ENCODE data around the gene RYR3.

RYR3 gene

DNA sequence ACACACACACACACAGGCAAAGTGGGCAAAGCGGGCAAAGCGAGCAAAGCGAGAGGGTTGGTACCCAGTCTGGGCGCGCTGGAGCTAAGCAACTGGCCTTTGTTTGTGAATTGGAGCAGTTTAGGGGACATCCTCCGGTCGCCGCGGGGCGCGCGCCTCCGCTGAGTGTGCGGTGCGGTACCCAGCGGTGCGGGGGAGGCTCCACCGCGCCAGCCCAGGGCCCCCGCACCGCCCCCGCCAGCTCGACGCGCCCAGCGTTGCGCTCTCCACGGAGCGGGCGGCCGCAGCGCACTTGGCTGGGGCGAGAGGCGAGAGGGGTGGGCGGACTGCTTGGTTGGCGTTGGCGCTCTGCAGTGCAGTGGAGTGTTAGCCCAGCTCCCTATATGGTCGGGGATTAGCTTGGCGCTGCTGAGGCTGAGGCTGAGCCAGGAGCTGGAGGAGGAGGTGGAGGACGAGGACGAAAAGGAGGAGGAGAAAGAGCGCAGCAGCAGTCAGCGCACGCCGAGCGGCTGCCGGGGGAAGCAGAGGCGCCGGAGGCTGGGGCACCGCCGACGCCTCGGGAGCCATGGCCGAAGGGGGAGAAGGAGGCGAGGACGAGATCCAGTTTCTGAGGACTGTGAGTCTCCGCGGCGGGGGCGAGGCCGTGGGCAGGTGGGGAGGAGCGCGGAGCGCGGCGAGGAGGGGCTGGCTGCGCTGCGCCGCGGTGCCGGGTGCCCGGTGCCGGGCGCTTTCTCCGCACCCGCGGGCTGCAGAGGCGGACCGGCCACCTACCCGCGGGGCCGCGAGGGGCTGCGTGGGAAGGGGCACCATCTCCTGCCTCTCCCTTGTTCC is at the start of gene RYR3:
Gene RYR3, plus strand, starts transcription at position 487 of the 831 bp plus-strand sequence. Its CDS starts 79 bp downstream, at position 566.
- DNase-seq (ENCODE audit: low read depth in 4 of 4, low spot score in 1 of 4): no peak

GRCh38 chr15:33262306-33262705 is 48.5 kb upstream of the RYR3 start:
- DNase-seq (ENCODE audit: low read depth in 4 of 4, low spot score in 1 of 4): no peak

- no peak for DNase-seq (ENCODE audit: low read depth in 4 of 4, low spot score in 1 of 4)
Measured at GRCh38 chr15:33277689-33278088, 33.1 kb upstream of the RYR3 start.

GRCh38 chr15:33278816-33279612 is 31.8 kb upstream of the RYR3 start:
- DNase-seq (ENCODE audit: low read depth in 4 of 4, low spot score in 1 of 4): no peak

GRCh38 chr15:33279613-33280205 is 31.1 kb upstream of the RYR3 start:
- DNase-seq (ENCODE audit: low read depth in 4 of 4, low spot score in 1 of 4): no peak

DNA sequence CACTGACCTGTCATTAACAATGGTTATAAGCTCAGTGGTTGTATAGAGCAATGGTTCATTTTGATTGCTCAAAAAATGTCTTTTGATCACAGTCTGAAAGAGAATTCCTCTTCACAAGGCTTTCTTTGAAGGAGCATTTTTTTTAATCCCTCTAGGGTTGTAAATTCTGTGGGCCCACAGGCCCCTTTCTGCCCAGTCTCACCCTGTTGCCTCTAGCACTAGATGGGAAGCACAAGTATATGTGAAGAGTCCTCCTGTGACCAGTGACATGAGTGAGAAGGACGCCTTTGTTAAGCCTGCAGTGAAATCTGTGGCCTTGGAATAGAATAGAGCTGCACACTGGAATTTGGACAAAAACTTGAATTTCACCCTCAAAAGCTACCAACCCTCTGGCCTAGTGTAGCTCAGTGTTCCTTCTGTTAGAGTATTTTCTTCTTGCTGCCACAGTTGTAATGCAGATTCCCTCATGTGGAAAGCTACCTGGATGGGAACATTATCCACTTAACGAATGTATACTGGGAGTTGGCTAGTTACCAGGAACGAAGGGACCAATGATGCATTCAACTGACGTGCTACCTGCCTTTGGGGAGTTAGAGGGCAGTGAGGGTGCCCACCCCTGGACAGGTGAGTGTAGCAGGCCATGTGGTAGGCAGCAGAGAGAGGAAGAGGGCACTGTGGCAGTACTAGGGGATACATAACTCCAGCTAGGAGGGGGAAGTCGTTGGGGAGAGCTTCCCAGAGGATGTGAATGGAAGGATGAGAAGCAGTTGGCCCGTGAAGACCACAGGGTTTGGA is 28.3 kb upstream of the RYR3 start:
- no peak for DNase-seq (ENCODE audit: low read depth in 4 of 4, low spot score in 1 of 4)

DNA sequence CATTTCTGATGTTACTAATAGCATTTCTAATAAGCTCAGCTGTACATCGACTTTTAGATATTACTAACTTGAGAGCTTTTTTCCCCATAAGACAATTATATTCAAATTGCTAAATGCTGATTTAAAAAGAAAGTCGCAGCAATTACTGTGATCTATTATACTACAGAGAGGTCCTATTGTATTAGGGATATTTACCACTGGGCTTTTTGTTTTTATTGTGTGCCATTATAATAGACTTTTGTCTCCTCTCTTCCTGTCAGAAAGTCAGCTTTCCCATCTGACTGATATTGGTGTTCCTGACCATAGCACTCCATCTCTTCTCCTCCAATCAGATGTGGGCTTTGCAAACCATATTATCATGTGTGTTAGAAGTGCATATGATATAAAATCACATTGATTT is 27.2 kb upstream of the RYR3 start:
- no peak for DNase-seq (ENCODE audit: low read depth in 4 of 4, low spot score in 1 of 4)

DNA sequence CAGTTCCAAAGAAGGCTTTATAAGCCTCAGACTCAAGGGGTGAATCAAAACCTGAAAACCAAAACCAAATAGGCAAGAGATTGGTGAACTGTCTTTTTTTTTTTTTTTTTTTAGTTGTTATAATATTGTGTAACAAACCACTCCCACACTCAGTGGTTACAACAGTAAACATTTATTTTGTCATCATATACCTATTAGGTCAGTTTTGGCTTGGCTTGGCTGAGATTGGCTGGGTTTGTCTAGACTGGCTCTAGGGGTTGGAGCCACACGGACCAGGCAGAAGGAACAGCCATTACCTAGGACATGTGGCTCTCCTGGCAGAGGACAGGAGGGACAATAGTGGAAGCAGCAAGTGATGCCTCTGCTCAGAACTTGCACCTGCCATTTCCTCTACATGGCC is 26.4 kb upstream of the RYR3 start:
- DNase-seq (ENCODE audit: low read depth in 4 of 4, low spot score in 1 of 4): no peak

- peak; percentile 23 to 43 (median 36) for DNase-seq (ENCODE audit: low read depth in 4 of 4, low spot score in 1 of 4)
Measured at GRCh38 chr15:33292717-33293307, 18.0 kb upstream of the RYR3 start.

DNA sequence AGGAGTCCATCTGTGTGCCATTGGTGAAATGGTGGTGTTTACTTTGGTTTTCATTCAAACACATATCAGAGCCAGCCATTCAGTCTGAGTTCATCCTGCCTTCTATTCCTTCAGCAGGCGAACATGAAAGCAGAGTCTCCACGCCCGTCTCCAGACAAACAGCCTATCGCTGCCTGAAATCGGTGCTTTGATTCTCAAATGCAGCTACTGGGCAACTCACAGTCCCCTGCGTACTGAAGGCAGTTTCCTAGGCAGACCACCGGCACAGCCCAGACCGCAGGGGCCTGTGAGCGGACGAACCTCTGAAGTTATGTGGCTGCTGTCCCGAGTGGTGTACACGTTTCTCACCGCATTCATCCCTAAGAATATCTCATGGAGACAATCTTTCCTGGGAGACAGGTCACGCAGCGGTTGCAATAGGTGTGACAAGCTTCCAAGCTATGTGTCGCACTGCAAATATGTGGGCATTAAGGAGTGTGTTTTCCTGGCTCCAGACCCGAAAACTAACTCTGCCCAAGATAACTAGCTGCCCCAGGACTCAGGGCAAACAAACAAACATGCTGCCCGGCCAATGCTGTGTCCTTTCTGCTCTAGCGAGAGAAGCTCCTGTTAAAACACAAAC is 16.9 kb upstream of the RYR3 start:
- no peak for DNase-seq (ENCODE audit: low read depth in 4 of 4, low spot score in 1 of 4)

DNA sequence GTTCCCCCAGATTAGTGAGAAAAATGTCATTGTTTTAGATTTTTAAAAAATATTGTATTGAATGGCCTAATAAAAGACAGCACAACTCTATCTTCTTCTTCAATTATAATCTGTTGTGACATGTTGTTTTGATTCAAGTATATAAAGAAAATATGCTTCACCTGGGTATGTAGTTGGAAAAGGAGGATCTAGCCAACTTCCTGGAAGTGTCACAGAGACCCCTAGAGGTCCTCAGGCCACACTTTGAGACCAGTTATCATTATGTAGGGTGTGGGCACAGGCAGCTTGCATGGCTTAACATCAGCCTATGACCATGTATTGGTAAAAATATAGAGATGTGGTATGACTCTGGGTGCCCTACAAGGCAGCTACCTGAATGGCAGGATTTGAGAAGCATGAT is 14.7 kb upstream of the RYR3 start:
- no peak for DNase-seq (ENCODE audit: low read depth in 4 of 4, low spot score in 1 of 4)

DNA sequence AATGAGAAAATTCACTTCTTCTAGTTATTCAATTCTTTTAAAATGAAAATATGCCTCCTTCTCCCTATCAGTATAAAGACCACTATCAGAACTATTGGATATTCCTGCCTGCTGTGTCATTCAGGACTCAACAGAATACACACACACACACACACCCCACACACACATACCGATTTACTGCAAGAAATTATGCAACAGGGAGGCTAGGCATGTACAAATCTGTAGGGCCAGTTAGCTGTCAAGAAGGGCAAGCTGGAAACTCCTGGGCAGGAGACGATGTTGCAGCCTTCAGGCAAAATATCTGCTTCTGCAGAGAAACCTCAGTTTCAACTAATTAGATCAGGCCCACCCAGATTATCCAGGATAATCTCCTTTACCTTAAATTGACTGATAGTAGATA is 13.9 kb upstream of the RYR3 start:
- DNase-seq (ENCODE audit: low read depth in 4 of 4, low spot score in 1 of 4): no peak

GRCh38 chr15:33298631-33299030 is 12.1 kb upstream of the RYR3 start:
- DNase-seq (ENCODE audit: low read depth in 4 of 4, low spot score in 1 of 4): no peak

DNA sequence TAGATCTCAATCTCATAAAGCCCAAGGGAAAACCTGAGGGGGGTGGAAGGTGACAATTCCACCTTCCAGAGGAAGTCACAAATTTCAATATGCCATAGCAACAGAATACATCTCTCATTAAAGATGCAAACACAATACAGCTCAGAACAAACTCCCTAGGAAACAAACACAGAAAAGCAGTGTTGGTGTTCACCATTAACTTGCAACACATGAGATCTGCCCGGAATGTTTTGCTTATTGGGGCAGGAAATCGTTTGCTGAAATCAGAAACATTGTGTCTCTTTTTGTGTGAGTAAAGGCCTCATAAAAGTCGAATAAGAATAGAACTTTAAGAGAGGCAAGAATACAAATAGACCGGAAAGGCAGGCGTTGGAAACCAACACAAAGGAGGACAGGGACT is 5.8 kb upstream of the RYR3 start:
- no peak for DNase-seq (ENCODE audit: low read depth in 4 of 4, low spot score in 1 of 4)

- DNase-seq (ENCODE audit: low read depth in 4 of 4, low spot score in 1 of 4): no peak
Measured at GRCh38 chr15:33309602-33310276, 1.0 kb upstream of the RYR3 start.

DNA sequence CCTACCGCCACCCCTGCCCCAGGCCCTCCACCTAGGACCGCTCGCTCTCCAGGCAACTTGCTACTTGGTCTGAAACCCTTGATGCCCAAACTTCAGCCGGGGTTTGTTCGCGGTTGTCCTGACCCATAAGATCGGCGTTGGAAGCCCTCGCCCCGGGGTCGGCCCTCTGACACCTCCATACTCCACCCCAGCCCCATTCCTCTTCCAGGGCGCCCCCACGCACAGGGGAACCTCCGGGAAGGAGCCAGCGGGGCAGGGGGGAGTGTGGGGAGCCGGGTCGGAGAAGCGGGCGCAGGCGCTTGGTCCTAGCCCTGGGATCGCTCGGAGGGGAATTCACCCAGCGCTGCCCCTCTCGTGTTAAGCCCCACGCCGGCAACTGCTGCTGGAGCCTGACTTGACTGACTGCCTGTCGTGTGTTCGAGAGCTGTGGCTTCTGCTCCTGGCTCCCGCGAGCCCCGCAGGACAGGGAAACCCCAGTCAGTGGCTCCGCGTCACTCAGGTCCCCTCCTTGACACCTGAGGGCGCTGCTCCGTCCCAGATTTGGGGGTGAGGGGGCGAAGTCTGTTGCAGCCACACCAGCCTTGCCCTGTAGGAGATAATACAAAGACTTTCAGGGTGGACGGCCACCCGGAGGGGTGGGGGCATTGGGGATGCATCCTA is 675 bp downstream of the RYR3 start:
- DNase-seq (ENCODE audit: low read depth in 4 of 4, low spot score in 1 of 4): no peak

GRCh38 chr15:33313491-33313890 is 2.7 kb downstream of the RYR3 start:
- no peak for DNase-seq (ENCODE audit: low read depth in 4 of 4, low spot score in 1 of 4)

DNA sequence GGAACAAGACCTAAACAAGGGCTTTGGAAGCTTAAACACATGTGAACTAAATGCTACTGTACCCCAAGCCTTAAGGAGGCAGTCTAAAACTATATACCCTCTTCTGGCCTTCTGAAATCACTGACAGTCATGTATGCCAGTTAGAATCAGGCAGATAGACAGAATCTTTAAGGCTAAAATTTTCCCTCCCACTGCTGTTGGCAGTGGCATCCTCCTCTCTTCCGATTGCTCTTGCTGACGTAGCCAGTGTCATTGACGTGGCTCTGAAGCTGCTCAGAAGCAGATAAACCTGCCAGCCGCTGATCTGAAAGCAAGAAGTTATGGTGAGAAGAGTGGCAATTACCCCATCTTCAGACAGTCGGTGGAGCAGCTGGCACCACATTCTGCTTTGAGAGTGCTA is 3.3 kb downstream of the RYR3 start:
- no peak for DNase-seq (ENCODE audit: low read depth in 4 of 4, low spot score in 1 of 4)

GRCh38 chr15:33315044-33315443 is 4.3 kb downstream of the RYR3 start:
- DNase-seq (ENCODE audit: low read depth in 4 of 4, low spot score in 1 of 4): no peak

Data from stimulated activated CD4-positive, alpha-beta T cell treated with anti-CD3 and anti-CD28 coated beads, Interleukin-1b, Interleukin-23, amount 100 ng/mL, for 24 hours (primary cell).